ENCODE data around the gene CNKSR3.

DNA sequence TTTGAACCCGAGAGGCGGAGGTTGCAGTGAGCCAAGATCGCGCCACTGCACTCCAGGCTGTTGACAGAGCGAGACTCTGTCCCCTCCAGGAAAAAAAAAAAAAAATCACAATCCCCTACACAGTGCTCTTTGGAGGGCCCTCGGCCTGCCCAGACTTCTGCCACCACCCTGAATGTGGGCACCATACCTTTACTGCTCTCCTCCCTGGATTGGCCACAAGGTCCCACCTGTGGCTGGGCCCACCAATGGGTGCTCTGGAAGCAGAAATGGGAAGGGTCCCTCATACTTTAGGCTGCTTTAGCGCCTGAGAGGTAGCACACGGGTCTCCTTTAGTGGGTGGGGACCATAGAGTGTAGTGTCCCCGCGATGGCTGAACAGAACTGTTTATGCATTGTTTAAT, 103.6 kb downstream of the CNKSR3 start:
- TF ChIP-seq, protein P1, sequence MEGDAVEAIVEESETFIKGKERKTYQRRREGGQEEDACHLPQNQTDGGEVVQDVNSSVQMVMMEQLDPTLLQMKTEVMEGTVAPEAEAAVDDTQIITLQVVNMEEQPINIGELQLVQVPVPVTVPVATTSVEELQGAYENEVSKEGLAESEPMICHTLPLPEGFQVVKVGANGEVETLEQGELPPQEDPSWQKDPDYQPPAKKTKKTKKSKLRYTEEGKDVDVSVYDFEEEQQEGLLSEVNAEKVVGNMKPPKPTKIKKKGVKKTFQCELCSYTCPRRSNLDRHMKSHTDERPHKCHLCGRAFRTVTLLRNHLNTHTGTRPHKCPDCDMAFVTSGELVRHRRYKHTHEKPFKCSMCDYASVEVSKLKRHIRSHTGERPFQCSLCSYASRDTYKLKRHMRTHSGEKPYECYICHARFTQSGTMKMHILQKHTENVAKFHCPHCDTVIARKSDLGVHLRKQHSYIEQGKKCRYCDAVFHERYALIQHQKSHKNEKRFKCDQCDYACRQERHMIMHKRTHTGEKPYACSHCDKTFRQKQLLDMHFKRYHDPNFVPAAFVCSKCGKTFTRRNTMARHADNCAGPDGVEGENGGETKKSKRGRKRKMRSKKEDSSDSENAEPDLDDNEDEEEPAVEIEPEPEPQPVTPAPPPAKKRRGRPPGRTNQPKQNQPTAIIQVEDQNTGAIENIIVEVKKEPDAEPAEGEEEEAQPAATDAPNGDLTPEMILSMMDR (IDR thresholded peaks at IDR 0.05), result no peak
- TF ChIP-seq POLR2A (IDR thresholded peaks at IDR 0.05), result no peak
